Adrenal gland (tissue), 12 donors: Measurements from ENCODE around the gene KCNT1. TPM values are rescaled to one million over a fixed set of nuclear protein-coding genes. Genes with fewer than 3 reads are reported as not detected.

Experiments
- DNase-seq, 7 donors: peaks; one replicate each; pipeline ENCODE4 v3.0.0-alpha.2; 2019 to 2020
- H3K27ac ChIP-seq, 5 donors: fragments of 200-600 bp; sonication (generic) in 4 of 5; 1 replicate in 3 of 5; 2 replicates in 2 of 5; pipeline versions ENCODE4 v1.5.1 to v1.8.0; 2016 to 2020; ENCODE audit warnings: mild to moderate bottlenecking in 1 of 5
- H3K27me3 ChIP-seq: fragments of 200-600 bp; 2 replicates; pipeline ENCODE4 v1.8.0; 2021
- H3K36me3 ChIP-seq, 2 donors: fragments of 200-600 bp; replicated peaks in 1 of 2; 1 replicate in 1 of 2; 2 replicates in 1 of 2; pipeline versions ENCODE4 v1.5.1 to v1.8.0; 2018 to 2022
- H3K4me1 ChIP-seq, 2 donors: fragments of 200-600 bp; replicated peaks in 1 of 2; 1 replicate in 1 of 2; 2 replicates in 1 of 2; pipeline versions ENCODE4 v1.5.1 to v1.8.0; 2018 to 2021
- H3K4me3 ChIP-seq, 4 donors: fragments of 200-600 bp; sonication (generic) in 3 of 4; one replicate each; pipeline ENCODE4 v1.5.1; 2016 to 2018
- H3K9me3 ChIP-seq, 3 donors: fragments of 200-600 bp; sonication (generic) in 1 of 3; replicated peaks in 1 of 3; 1 replicate in 2 of 3; 2 replicates in 1 of 3; pipeline versions ENCODE4 v1.5.1 to v1.8.0; 2016 to 2021
- CTCF ChIP-seq, 6 experiments: fragments of 450-650 bp in 4 of 6; fragments of 200-600 bp in 2 of 6; sonication (generic) in 1 of 6; IDR thresholded peaks; 1 replicate in 5 of 6; 2 replicates in 1 of 6; pipeline versions ENCODE4 v1.5.1 to v1.8.0; 2016 to 2021; ENCODE audit warnings: antibody characterized with exemption in 6 of 6, mild to moderate bottlenecking in 2 of 6, moderate library complexity in 1 of 6
- POLR2A ChIP-seq, 2 donors: fragments of 450-650 bp; IDR thresholded peaks; one replicate each; pipeline ENCODE4 v1.6.1; 2017; ENCODE audit warnings: antibody characterized with exemption in 2 of 2, mild to moderate bottlenecking in 2 of 2, moderate library complexity in 1 of 2
- WGBS, 4 donors: extraction: QIAGEN DNeasy Blood & Tissue Kit in 2 of 4; methylation state at CpG; one replicate each; pipeline versions ENCODE4 v1.1.5 to v1.1.7; 2013 to 2017; 5-methylcytosine and 5-hydroxymethylcytosine counted together
- intact Hi-C, 2 donors: fragments of 100-400 bp; cut with DNase I; formaldehyde crosslinking; loops; one replicate each; pipeline versions ENCODE4 v1.14.1 to v1.15.0; 2022 to 2023
- polyA plus RNA-seq, 3 donors: library from polyadenylated mRNA; stranded (reverse); fragments of 200-250 nt in 2 of 3; fragments of 350-450 nt in 1 of 3; fragmentation: Illumina TruSeq in 1 of 3; extraction: RNeasy Lipid Tissue Mini Kit (QIAGEN cat#74804) in 1 of 3; gene quantifications; one replicate each; pipeline ENCODE4 v1.2.3, GENCODE V29; 2013 to 2014
- total RNA-seq, 9 donors: library from RNA; depleted of rRNA in 4 of 9; stranded (reverse); fragments of >200 nt in 4 of 9; fragments of 120-200 nt in 1 of 9; fragmentation: NEBNext Ultra II Directional in 1 of 9; extraction: Animal tissue kit (Norgen Biotek cat#: 25700) in 1 of 9; gene quantifications; one replicate each; pipeline versions ENCODE4 v1.1.0 to v1.2.4, GENCODE V29; 2013 to 2023
- donor health status: healthy with polysubstance abuse.
- donor health status: Bipolar disorder and iron deficiency.
- donor health status: DM: yes; HTN: yes; CAD: no.
- donor health status: DM: no; HTN: no; CAD: no.
- donor health status: DM: no; HTN: no; CAD: no.
- donor health status: DM: yes; HTN: yes; CAD: no.

KCNT1 gene
- total and polyA plus RNA-seq, 12 donors = 0.05 to 2.4 (median 0.24) TPM; not detected in 6

- Histone ChIP-seq H3K27me3 (peaks cover 16% of the 10 kb centered on the region), H3K4me1 (peaks cover 0 to 8% of the 10 kb centered on the region in 2 donors)
Observed at GRCh38 chr9:135698767-135699166, 3.2 kb upstream of the KCNT1 start.

GRCh38 chr9:135699440-135699839 is 2.5 kb upstream of the KCNT1 start, which contains the start of gene SOHLH1:
Gene SOHLH1 (minus strand): TSS chr9:135699481. CDS start chr9:135699467, 14 bp downstream.
- 86 to 91% (median 87%) methylated on average over 15 to 30 of the region's 30 CpGs for WGBS, 4 donors
- Histone ChIP-seq H3K4me1 (peaks cover 0 to 8% of the 10 kb centered on the region in 2 donors), H3K27me3 (peaks cover 19% of the 10 kb centered on the region), H3K4me3 (no peak within 1 kb of the TSS), H3K9me3 (no peaks in the 10 kb centered on the region), H3K27ac (no peak within 1 kb of the TSS), H3K36me3 (no peaks in the 10 kb centered on the region)
- TF ChIP-seq POLR2A (IDR thresholded peaks at IDR 0.05) (no peak), CTCF (IDR thresholded peaks at IDR 0.05) (no peak)
- intact Hi-C loops = no loop called here
- no peak for DNase-seq

More at GRCh38 chr9:135698767-135699166, 3.2 kb upstream of the KCNT1 start:
- no peaks in the 10 kb centered on the region for H3K36me3 ChIP-seq
- no peak overlapping the region for H3K4me3 ChIP-seq
- 79 to 88% (median 83%) methylated on average over 10 to 19 of the region's 19 CpGs for WGBS, 4 donors
- intact Hi-C loops = no loop called here
- TF ChIP-seq CTCF (IDR thresholded peaks at IDR 0.05) (no peak), POLR2A (IDR thresholded peaks at IDR 0.05) (no peak)
- H3K27ac ChIP-seq = no peak overlapping the region
- no peaks in the 10 kb centered on the region for H3K9me3 ChIP-seq
- no peak for DNase-seq

GRCh38 chr9:135700525-135700924 is 1.5 kb upstream of the KCNT1 start:
- Histone ChIP-seq H3K27me3 (peaks cover 24% of the 10 kb centered on the region), H3K27ac (no peak overlapping the region), H3K4me3 (no peak overlapping the region), H3K4me1 (peaks cover 0 to 8% of the 10 kb centered on the region in 2 donors), H3K36me3 (no peaks in the 10 kb centered on the region), H3K9me3 (no peaks in the 10 kb centered on the region)
- TF ChIP-seq POLR2A (IDR thresholded peaks at IDR 0.05) (no peak), CTCF (IDR thresholded peaks at IDR 0.05) (no peak)
- WGBS, 4 donors = 67 to 84% (median 81%) methylated on average over 15 of the region's 15 CpGs
- DNase-seq = no peak
- intact Hi-C loops = loop anchor here in 1 of 2 donors (5.0 to 10.0 kb wide), 2 partner anchors 264 to 422 kb away; partner anchors contain the start of gene UBAC1

- H3K27ac ChIP-seq = no peak overlapping the region
- TF ChIP-seq CTCF (IDR thresholded peaks at IDR 0.05) (no peak), POLR2A (IDR thresholded peaks at IDR 0.05) (no peak)
- H3K4me3 ChIP-seq = no peak overlapping the region
- no peaks in the 10 kb centered on the region for H3K36me3 ChIP-seq
- DNase-seq = no peak
- intact Hi-C loops = loop anchor here in 1 of 2 donors (5.0 to 10.0 kb wide), 2 partner anchors 263 to 421 kb away; partner anchors contain the start of gene UBAC1
- H3K27me3 ChIP-seq = peaks cover 24% of the 10 kb centered on the region
- H3K4me1 ChIP-seq = peaks cover 0 to 8% of the 10 kb centered on the region in 2 donors
- WGBS, 4 donors = 23 to 81% (median 36%) methylated on average over 8 to 40 of the region's 40 CpGs
- no peaks in the 10 kb centered on the region for H3K9me3 ChIP-seq
Observed at GRCh38 chr9:135701067-135701958, 672 bp upstream of the KCNT1 start.
